DMS 273 (cell line): Measurements from ENCODE around the gene MED19.
"Not testable (repeated sequence)": the region's sequence is repeated elsewhere in the genome, so short reads cannot be mapped to it uniquely, and the experiment has no call there.

Source experiments
- DNase-seq: peaks from one replicate; lab custom pipeline; 2025; ENCODE audit not compliant: unreplicated experiment; lab: John Stamatoyannopoulos, UW

The MED19 gene

GRCh38 chr11:57711414-57712255, at the start of gene MED19:
Gene MED19, minus strand, starts transcription at chr11:57712215. Its CDS starts 36 bp downstream, at chr11:57712179.
- peak; percentile 83 for DNase-seq

GRCh38 chr11:57758174-57758573, 46.2 kb upstream of the MED19 start:
- DNase-seq: no peak

GRCh38 chr11:57752954-57753353, 40.9 kb upstream of the MED19 start:
- DNase-seq: no peak

- DNase-seq: peak; percentile 51
Measured at GRCh38 chr11:57751676-57752253, 39.8 kb upstream of the MED19 start, which contains the start of gene BTBD18. Gene BTBD18, minus strand, starts transcription at chr11:57751819. Its CDS starts 631 bp downstream, at chr11:57751188.

- DNase-seq: no peak
Measured at GRCh38 chr11:57751176-57751575, 39.2 kb upstream of the MED19 start.

- no peak for DNase-seq
Measured at GRCh38 chr11:57746920-57747319, 34.9 kb upstream of the MED19 start.

- no peak for DNase-seq
Measured at GRCh38 chr11:57745206-57745605, 33.2 kb upstream of the MED19 start.

- no peak for DNase-seq
Measured at GRCh38 chr11:57744357-57744756, 32.3 kb upstream of the MED19 start.

- peak; percentile 33 for DNase-seq
Measured at GRCh38 chr11:57742087-57742452, 30.1 kb upstream of the MED19 start.

- peak; percentile 98 for DNase-seq
Measured at GRCh38 chr11:57741132-57742086, 29.4 kb upstream of the MED19 start, which contains the start of gene SELENOH. Gene SELENOH, plus strand, starts transcription at chr11:57741491. Its CDS starts 105 bp downstream, at chr11:57741596.

- DNase-seq: no peak
Measured at GRCh38 chr11:57735619-57736298, 23.7 kb upstream of the MED19 start.

GRCh38 chr11:57732661-57733060, 20.6 kb upstream of the MED19 start:
- no peak for DNase-seq

GRCh38 chr11:57729479-57729878, 17.5 kb upstream of the MED19 start:
- DNase-seq: no peak

- no peak for DNase-seq
Measured at GRCh38 chr11:57728829-57729228, 16.8 kb upstream of the MED19 start.

- no peak for DNase-seq
Measured at GRCh38 chr11:57727185-57727584, 15.2 kb upstream of the MED19 start.

- DNase-seq: not testable (repeated sequence)
Measured at GRCh38 chr11:57716726-57717125, 4.7 kb upstream of the MED19 start.

GRCh38 chr11:57713835-57714234, 1.8 kb upstream of the MED19 start:
- no peak for DNase-seq

GRCh38 chr11:57712256-57713150, 488 bp upstream of the MED19 start, which contains the start of gene TMX2:
Gene TMX2, plus strand, starts transcription at chr11:57712593. Its CDS starts 26 bp downstream, at chr11:57712619.
- DNase-seq: peak; percentile 96

- no peak for DNase-seq
Measured at GRCh38 chr11:57709802-57710367, 2.1 kb downstream of the MED19 start.
